Measurements from ENCODE around the gene SNAP25.

SNAP25 gene

DNA sequence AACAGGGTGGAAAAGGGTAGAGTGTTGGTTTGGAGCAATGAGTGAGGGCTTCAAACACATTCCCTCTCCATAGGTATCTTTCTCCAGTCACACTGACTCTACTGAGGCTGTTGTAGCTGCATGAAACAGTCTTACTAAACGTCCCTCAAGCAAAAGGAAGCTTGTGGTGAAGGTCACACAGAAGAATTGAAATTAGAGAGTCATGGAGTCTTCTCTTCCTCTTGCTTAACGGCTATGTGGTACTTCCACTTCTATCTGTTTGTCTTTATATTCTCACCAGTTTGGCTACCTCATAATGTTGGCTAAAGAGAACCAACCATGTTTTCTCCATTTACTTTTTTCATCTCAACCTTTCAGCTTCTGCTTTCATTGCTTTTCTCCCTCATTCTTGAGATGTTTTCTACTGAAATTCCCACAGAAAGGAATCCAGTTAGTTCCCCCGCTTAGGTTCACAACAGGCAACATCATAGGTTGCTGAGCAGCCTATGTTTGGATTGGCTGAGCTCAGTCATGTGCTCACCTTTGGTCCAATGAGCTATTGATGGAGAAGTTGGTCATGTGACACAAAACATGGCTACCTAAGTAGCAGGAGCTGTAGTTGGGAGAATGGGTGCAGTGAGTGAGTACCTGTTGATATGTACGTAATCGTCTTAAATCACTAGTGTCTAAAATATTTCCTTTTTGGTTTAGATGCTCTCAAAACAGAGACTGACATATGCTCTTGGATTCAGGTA is 99.8 kb downstream of the SNAP25 start:
- TF ChIP-seq CTCF (IDR thresholded peaks at IDR 0.05) = no peak
- Histone ChIP-seq H3K36me3 (ENCODE audit: control insufficient read depth, insufficient read depth, low read length) (no peaks in the 10 kb centered on the region), H3K79me2 (no peaks in the 10 kb centered on the region), H3K4me3 (ENCODE audit: low read depth, low read length) (no peak overlapping the region), H3K4me1 (no peaks in the 10 kb centered on the region), H3K4me2 (ENCODE audit: low read length) (no peak overlapping the region), H3K9ac (no peak overlapping the region), H3K27ac (no peak overlapping the region), H3K27me3 (ENCODE audit: control insufficient read depth, insufficient read depth, low read length) (no peaks in the 10 kb centered on the region), H2AFZ (no peak overlapping the region), H3K9me3 (ENCODE audit: control insufficient read depth, low read length) (no peaks in the 10 kb centered on the region)

- Histone ChIP-seq H2AFZ (no peak overlapping the region), H3K4me3 (ENCODE audit: low read depth, low read length) (no peak overlapping the region), H3K9ac (no peak overlapping the region), H3K4me2 (ENCODE audit: low read length) (no peak overlapping the region), H3K4me1 (no peaks in the 10 kb centered on the region), H3K9me3 (ENCODE audit: control insufficient read depth, low read length) (no peaks in the 10 kb centered on the region), H3K27me3 (ENCODE audit: control insufficient read depth, insufficient read depth, low read length) (no peaks in the 10 kb centered on the region), H3K36me3 (ENCODE audit: control insufficient read depth, insufficient read depth, low read length) (no peaks in the 10 kb centered on the region), H3K27ac (no peak overlapping the region), H3K79me2 (no peaks in the 10 kb centered on the region)
- no peak for TF ChIP-seq CTCF (IDR thresholded peaks at IDR 0.05)
Measured at GRCh38 chr20:10319855-10320254, 101.2 kb downstream of the SNAP25 start.

- H3K79me2 ChIP-seq = no peaks in the 10 kb centered on the region
- H3K9ac ChIP-seq = no peak overlapping the region
- no peak overlapping the region for H3K4me3 ChIP-seq (ENCODE audit: low read depth, low read length)
- H3K4me2 ChIP-seq (ENCODE audit: low read length) = no peak overlapping the region
- TF ChIP-seq CTCF (IDR thresholded peaks at IDR 0.05) = no peak
- no peak overlapping the region for H2AFZ ChIP-seq
- H3K4me1 ChIP-seq = no peaks in the 10 kb centered on the region
- no peaks in the 10 kb centered on the region for H3K36me3 ChIP-seq (ENCODE audit: control insufficient read depth, insufficient read depth, low read length)
- no peaks in the 10 kb centered on the region for H3K27me3 ChIP-seq (ENCODE audit: control insufficient read depth, insufficient read depth, low read length)
- H3K9me3 ChIP-seq (ENCODE audit: control insufficient read depth, low read length) = no peaks in the 10 kb centered on the region
- no peak overlapping the region for H3K27ac ChIP-seq
Measured at GRCh38 chr20:10321138-10321717, 102.6 kb downstream of the SNAP25 start.

- no peaks in the 10 kb centered on the region for H3K27me3 ChIP-seq (ENCODE audit: control insufficient read depth, insufficient read depth, low read length)
- H3K9ac ChIP-seq = no peak overlapping the region
- no peak for TF ChIP-seq CTCF (IDR thresholded peaks at IDR 0.05)
- no peaks in the 10 kb centered on the region for H3K79me2 ChIP-seq
- H3K4me3 ChIP-seq (ENCODE audit: low read depth, low read length) = no peak overlapping the region
- H3K36me3 ChIP-seq (ENCODE audit: control insufficient read depth, insufficient read depth, low read length) = no peaks in the 10 kb centered on the region
- H3K4me1 ChIP-seq = no peaks in the 10 kb centered on the region
- H3K9me3 ChIP-seq (ENCODE audit: control insufficient read depth, low read length) = no peaks in the 10 kb centered on the region
- no peak overlapping the region for H3K4me2 ChIP-seq (ENCODE audit: low read length)
- H3K27ac ChIP-seq = no peak overlapping the region
- no peak overlapping the region for H2AFZ ChIP-seq
Measured at GRCh38 chr20:10322073-10323012, 103.7 kb downstream of the SNAP25 start.
